ENCODE measurements around the gene VPS54. TPM values are rescaled to one million over a fixed set of nuclear protein-coding genes. Genes with fewer than 3 reads are reported as not detected.
"Not testable (repeated sequence)": the region's sequence is repeated elsewhere in the genome, so short reads cannot be mapped to it uniquely, and the experiment has no call there.

Gene VPS54
- total RNA-seq, 4 donors from 2014 or later = 4.1 to 27.6 (median 18.6) TPM

GRCh38 chr2:63962186-63962585 is 57.0 kb downstream of the VPS54 start:
- H3K27me3 ChIP-seq = no peaks in the 10 kb centered on the region
- intact Hi-C loops (cut with DNase I; ENCODE audit: low total_unique reads) = no loop called here
- H3K9me3 ChIP-seq = no peaks in the 10 kb centered on the region
- WGBS, 2 donors (ENCODE audit: low coverage in 1 of 2) = 67 to 74% methylated on average over 3 of the region's 3 CpGs
- no peak for DNase-seq
- no peak overlapping the region for H3K27ac ChIP-seq
- H3K4me3 ChIP-seq = no peak overlapping the region
- H3K4me1 ChIP-seq = no peaks in the 10 kb centered on the region
- no peak for TF ChIP-seq EP300 (IDR thresholded peaks at IDR 0.05; ENCODE audit: low read depth)
- no peak for TF ChIP-seq POLR2A (IDR thresholded peaks at IDR 0.05)
- H3K36me3 ChIP-seq = peaks cover 0 to 14% (median 6%) of the 10 kb centered on the region in 4 donors
- in situ Hi-C loops (cut with MboI; ENCODE audit: low pct_ligation_motif_present in 1 of 4, low pct_unique_long_range_greater_than_20kb in 1 of 4, low sequenced_read_pairs in 3 of 4) = no loop called here

GRCh38 chr2:63950414-63950813 is 68.8 kb downstream of the VPS54 start:
- in situ Hi-C loops (cut with MboI; ENCODE audit: low pct_ligation_motif_present in 1 of 4, low pct_unique_long_range_greater_than_20kb in 1 of 4, low sequenced_read_pairs in 3 of 4) (no loop called here), intact Hi-C loops (cut with DNase I; ENCODE audit: low total_unique reads) (no loop called here)
- no peak overlapping the region for H3K4me3 ChIP-seq
- no peak for DNase-seq
- no peak overlapping the region for H3K27ac ChIP-seq
- no peaks in the 10 kb centered on the region for H3K4me1 ChIP-seq
- no peaks in the 10 kb centered on the region for H3K27me3 ChIP-seq
- H3K9me3 ChIP-seq = no peaks in the 10 kb centered on the region
- TF ChIP-seq EP300 (IDR thresholded peaks at IDR 0.05; ENCODE audit: low read depth) (no peak), POLR2AphosphoS5 (IDR thresholded peaks at IDR 0.05) (no peak), CTCF (IDR thresholded peaks at IDR 0.05) (no peak), POLR2A (IDR thresholded peaks at IDR 0.05) (no peak)
- peaks cover 0 to 22% (median 3%) of the 10 kb centered on the region in 4 donors for H3K36me3 ChIP-seq

- 97 to 100% methylated on average over 1 of the region's 1 CpG for WGBS, 2 donors (ENCODE audit: low coverage in 1 of 2)
- Histone ChIP-seq H3K4me3 (no peak overlapping the region), H3K36me3 (peaks cover 0 to 31% (median 6%) of the 10 kb centered on the region in 4 donors), H3K9me3 (no peaks in the 10 kb centered on the region), H3K27me3 (no peaks in the 10 kb centered on the region), H3K4me1 (no peaks in the 10 kb centered on the region), H3K27ac (no peak overlapping the region)
- intact Hi-C loops (cut with DNase I; ENCODE audit: low total_unique reads) = no loop called here
- DNase-seq = no peak
- TF ChIP-seq EP300 (IDR thresholded peaks at IDR 0.05; ENCODE audit: low read depth) (no peak), POLR2A (IDR thresholded peaks at IDR 0.05) (no peak), CTCF (IDR thresholded peaks at IDR 0.05) (no peak), POLR2AphosphoS5 (IDR thresholded peaks at IDR 0.05) (no peak)
- in situ Hi-C loops (cut with MboI; ENCODE audit: low pct_ligation_motif_present in 1 of 4, low pct_unique_long_range_greater_than_20kb in 1 of 4, low sequenced_read_pairs in 3 of 4) = no loop called here
These were observed 76.4 kb downstream of the VPS54 start for GRCh38 chr2:63942788-63943187.

- intact Hi-C loops (cut with DNase I; ENCODE audit: low total_unique reads); H3K4me1 ChIP-seq; DNase-seq; H3K9me3 ChIP-seq; H3K4me3 ChIP-seq; H3K27me3 ChIP-seq; H3K27ac ChIP-seq; in situ Hi-C loops (cut with MboI; ENCODE audit: low pct_ligation_motif_present in 1 of 4, low pct_unique_long_range_greater_than_20kb in 1 of 4, low sequenced_read_pairs in 3 of 4): not testable (repeated sequence)
- H3K36me3 ChIP-seq = peaks cover 0 to 32% (median 0%) of the 10 kb centered on the region in 4 donors
- 89 to 97% methylated on average over 3 to 4 of the region's 4 CpGs for WGBS, 2 donors (ENCODE audit: low coverage in 1 of 2)
These were observed 87.1 kb downstream of the VPS54 start for GRCh38 chr2:63932104-63932503.

GRCh38 chr2:63926815-63927214 is 92.4 kb downstream of the VPS54 start:
- no peaks in the 10 kb centered on the region for H3K4me1 ChIP-seq
- no peak overlapping the region for H3K27ac ChIP-seq
- H3K36me3 ChIP-seq = peaks cover 0 to 9% (median under 1%) of the 10 kb centered on the region in 4 donors
- in situ Hi-C loops (cut with MboI; ENCODE audit: low pct_ligation_motif_present in 1 of 4, low pct_unique_long_range_greater_than_20kb in 1 of 4, low sequenced_read_pairs in 3 of 4) = no loop called here
- DNase-seq = no peak
- H3K4me3 ChIP-seq = no peak overlapping the region
- no peaks in the 10 kb centered on the region for H3K9me3 ChIP-seq
- H3K27me3 ChIP-seq = no peaks in the 10 kb centered on the region
- intact Hi-C loops (cut with DNase I; ENCODE audit: low total_unique reads) = no loop called here
- TF ChIP-seq POLR2AphosphoS5 (IDR thresholded peaks at IDR 0.05) = no peak
- TF ChIP-seq POLR2A (IDR thresholded peaks at IDR 0.05) = no peak
- TF ChIP-seq CTCF (IDR thresholded peaks at IDR 0.05) = no peak
- no peak for TF ChIP-seq EP300 (IDR thresholded peaks at IDR 0.05; ENCODE audit: low read depth)
- WGBS, 2 donors (ENCODE audit: low coverage in 1 of 2) = 89% methylated on average over 5 of the region's 7 CpGs; no CpG with 5 or more reads in 1 of the 2 donors
